IPS-11a (cell line): ENCODE measurements around the gene PTPRD.

Source experiments
- H3K4me3 ChIP-seq: one replicate; pipeline ENCODE4 v1.5.1; 2013; ENCODE audit warnings: low read depth, low read length, control low read depth

Gene PTPRD

GRCh38 chr9:9223175-9223574 lies 1389.6 kb downstream of the PTPRD start:
- no peak overlapping the region for H3K4me3 ChIP-seq

- no peak overlapping the region for H3K4me3 ChIP-seq
These were observed 1390.1 kb downstream of the PTPRD start for GRCh38 chr9:9222730-9223129.

GRCh38 chr9:9216934-9217333 lies 1395.9 kb downstream of the PTPRD start:
- no peak overlapping the region for H3K4me3 ChIP-seq

GRCh38 chr9:9215050-9215449 lies 1397.8 kb downstream of the PTPRD start:
- H3K4me3 ChIP-seq, result no peak overlapping the region

- H3K4me3 ChIP-seq, result no peak overlapping the region
These were observed 1398.7 kb downstream of the PTPRD start for GRCh38 chr9:9214066-9214465.

- H3K4me3 ChIP-seq, result no peak overlapping the region
These were observed 1399.8 kb downstream of the PTPRD start for GRCh38 chr9:9212963-9213362.

GRCh38 chr9:9202276-9202675 lies 1410.5 kb downstream of the PTPRD start:
- H3K4me3 ChIP-seq, result no peak overlapping the region

GRCh38 chr9:9186086-9186485 lies 1426.7 kb downstream of the PTPRD start:
- H3K4me3 ChIP-seq, result no peak overlapping the region

GRCh38 chr9:9182431-9182830 lies 1430.4 kb downstream of the PTPRD start:
- no peak overlapping the region for H3K4me3 ChIP-seq

GRCh38 chr9:9177081-9177480 lies 1435.7 kb downstream of the PTPRD start:
- H3K4me3 ChIP-seq, result no peak overlapping the region

GRCh38 chr9:9174358-9174757 lies 1438.4 kb downstream of the PTPRD start:
- H3K4me3 ChIP-seq, result no peak overlapping the region

- no peak overlapping the region for H3K4me3 ChIP-seq
These were observed 1439.5 kb downstream of the PTPRD start for GRCh38 chr9:9173264-9173663.

- no peak overlapping the region for H3K4me3 ChIP-seq
These were observed 1442.2 kb downstream of the PTPRD start for GRCh38 chr9:9170439-9171134.

- no peak overlapping the region for H3K4me3 ChIP-seq
These were observed 1470.8 kb downstream of the PTPRD start for GRCh38 chr9:9142001-9142400.

- no peak overlapping the region for H3K4me3 ChIP-seq
These were observed 1479.3 kb downstream of the PTPRD start for GRCh38 chr9:9133526-9133925.

- no peak overlapping the region for H3K4me3 ChIP-seq
These were observed 1488.2 kb downstream of the PTPRD start for GRCh38 chr9:9124616-9125015.

GRCh38 chr9:9122230-9122875 lies 1490.4 kb downstream of the PTPRD start:
- no peak overlapping the region for H3K4me3 ChIP-seq

GRCh38 chr9:9117866-9118265 lies 1494.9 kb downstream of the PTPRD start:
- no peak overlapping the region for H3K4me3 ChIP-seq

- no peak overlapping the region for H3K4me3 ChIP-seq
These were observed 1500.6 kb downstream of the PTPRD start for GRCh38 chr9:9112001-9112720.

- H3K4me3 ChIP-seq, result no peak overlapping the region
These were observed 1504.2 kb downstream of the PTPRD start for GRCh38 chr9:9108641-9109040.

GRCh38 chr9:9102295-9102694 lies 1510.5 kb downstream of the PTPRD start:
- H3K4me3 ChIP-seq, result no peak overlapping the region

- no peak overlapping the region for H3K4me3 ChIP-seq
These were observed 1512.7 kb downstream of the PTPRD start for GRCh38 chr9:9100070-9100469.
